ENCODE measurements around the gene PSMB9.

PSMB9 gene

GRCh38 chr6:32838114-32838958, 15.7 kb upstream of the PSMB9 start, which contains the start of gene TAP2:
Gene TAP2, minus strand, starts transcription at chr6:32838739. Its CDS starts 506 bp downstream, at chr6:32838233.
- H3K36me3 ChIP-seq (ENCODE audit: control insufficient read depth, insufficient read depth, low read length): peaks cover 40% of the 10 kb centered on the region
- peak within 1 kb of the TSS; percentile 80 for H3K4me3 ChIP-seq (ENCODE audit: insufficient read depth, low read depth, low read length, poor library complexity, severe bottlenecking)
- peak; percentile 93 to 96 (median 96) for DNase-seq
- H3K9me3 ChIP-seq (ENCODE audit: control insufficient read depth, low read length): no peaks in the 10 kb centered on the region
- H3K27ac ChIP-seq (ENCODE audit: insufficient read depth, low read length, poor library complexity, severe bottlenecking): peak within 1 kb of the TSS; percentile 85
- peaks cover 45% of the 10 kb centered on the region for H3K4me1 ChIP-seq (ENCODE audit: control insufficient read depth, insufficient read depth, low read length, poor library complexity, severe bottlenecking)
- H3K27me3 ChIP-seq (replicated peaks; ENCODE audit: control insufficient read depth, insufficient read depth, low read length, poor library complexity, severe bottlenecking): no peaks in the 10 kb centered on the region

GRCh38 chr6:32839356-32839755, 14.6 kb upstream of the PSMB9 start:
- Histone ChIP-seq H3K36me3 (ENCODE audit: control insufficient read depth, insufficient read depth, low read length) (peaks cover 33% of the 10 kb centered on the region), H3K4me1 (ENCODE audit: control insufficient read depth, insufficient read depth, low read length, poor library complexity, severe bottlenecking) (peaks cover 46% of the 10 kb centered on the region), H3K4me3 (ENCODE audit: insufficient read depth, low read depth, low read length, poor library complexity, severe bottlenecking) (no peak overlapping the region), H3K9me3 (ENCODE audit: control insufficient read depth, low read length) (no peaks in the 10 kb centered on the region), H3K27me3 (replicated peaks; ENCODE audit: control insufficient read depth, insufficient read depth, low read length, poor library complexity, severe bottlenecking) (no peaks in the 10 kb centered on the region), H3K27ac (ENCODE audit: insufficient read depth, low read length, poor library complexity, severe bottlenecking) (no peak overlapping the region)
- DNase-seq: no peak

DNA sequence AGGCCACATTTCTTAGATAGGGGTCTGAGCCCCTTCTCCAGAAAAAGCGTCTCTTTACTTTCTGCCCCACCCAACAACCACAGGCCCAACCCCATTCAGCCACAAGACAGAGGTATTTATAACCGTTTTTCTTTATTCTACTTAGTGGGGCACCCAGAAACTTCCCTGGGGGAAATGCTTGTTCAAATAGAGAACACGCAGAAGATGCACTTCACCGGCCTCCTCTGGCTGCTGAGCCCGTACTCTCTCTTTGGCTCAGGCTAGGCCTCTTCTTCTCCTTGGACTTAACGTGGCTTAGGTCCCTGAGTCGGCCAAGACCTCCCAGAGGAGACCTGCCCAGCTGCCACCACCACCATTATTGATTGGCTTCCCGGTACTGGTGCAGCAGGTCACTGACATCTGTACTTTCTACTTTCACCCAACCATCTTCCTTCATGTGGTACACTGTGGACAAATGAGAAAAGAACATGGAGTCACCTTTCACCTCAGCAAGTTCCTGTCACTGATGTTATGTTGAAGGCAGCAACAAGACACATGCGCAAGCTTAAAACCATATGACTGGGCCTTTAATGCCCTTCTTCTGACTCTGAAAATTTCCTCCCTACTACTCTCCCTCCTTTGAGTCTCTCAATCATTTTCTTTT, 13.3 kb upstream of the PSMB9 start:
- Histone ChIP-seq H3K4me3 (ENCODE audit: insufficient read depth, low read depth, low read length, poor library complexity, severe bottlenecking) (no peak overlapping the region), H3K27me3 (replicated peaks; ENCODE audit: control insufficient read depth, insufficient read depth, low read length, poor library complexity, severe bottlenecking) (no peaks in the 10 kb centered on the region), H3K4me1 (ENCODE audit: control insufficient read depth, insufficient read depth, low read length, poor library complexity, severe bottlenecking) (peaks cover 52% of the 10 kb centered on the region), H3K36me3 (ENCODE audit: control insufficient read depth, insufficient read depth, low read length) (peaks cover 19% of the 10 kb centered on the region), H3K9me3 (ENCODE audit: control insufficient read depth, low read length) (no peaks in the 10 kb centered on the region), H3K27ac (ENCODE audit: insufficient read depth, low read length, poor library complexity, severe bottlenecking) (peak overlapping the region; percentile 54)
- DNase-seq: no peak

- Histone ChIP-seq H3K9me3 (ENCODE audit: control insufficient read depth, low read length) (no peaks in the 10 kb centered on the region), H3K4me1 (ENCODE audit: control insufficient read depth, insufficient read depth, low read length, poor library complexity, severe bottlenecking) (peaks cover 62% of the 10 kb centered on the region), H3K4me3 (ENCODE audit: insufficient read depth, low read depth, low read length, poor library complexity, severe bottlenecking) (peak overlapping the region; percentile 89), H3K27ac (ENCODE audit: insufficient read depth, low read length, poor library complexity, severe bottlenecking) (peak overlapping the region; percentile 96), H3K27me3 (replicated peaks; ENCODE audit: control insufficient read depth, insufficient read depth, low read length, poor library complexity, severe bottlenecking) (no peaks in the 10 kb centered on the region), H3K36me3 (ENCODE audit: control insufficient read depth, insufficient read depth, low read length) (peaks cover 24% of the 10 kb centered on the region)
- no peak for DNase-seq
Observed at GRCh38 chr6:32842021-32842650, 11.9 kb upstream of the PSMB9 start.

DNA sequence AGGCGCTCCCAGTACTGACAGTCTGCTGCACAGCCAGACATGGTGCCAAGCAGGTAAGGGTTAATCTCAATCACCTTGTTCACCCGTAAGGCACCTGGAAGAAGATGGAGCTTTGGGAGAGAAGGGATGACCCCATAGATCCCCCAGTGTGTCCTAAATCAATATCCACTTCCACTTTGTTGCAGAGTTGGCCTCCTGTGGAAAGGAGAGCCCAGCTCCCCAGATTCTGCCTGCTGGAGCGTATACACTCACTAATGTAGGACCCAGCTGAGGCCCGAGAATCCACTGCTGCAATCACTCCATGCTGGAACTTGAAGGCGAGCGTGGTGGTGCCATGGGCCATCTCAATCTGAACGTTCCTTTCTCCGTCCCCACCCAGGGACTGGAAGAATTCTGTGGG, 11.3 kb upstream of the PSMB9 start:
- Histone ChIP-seq H3K4me3 (ENCODE audit: insufficient read depth, low read depth, low read length, poor library complexity, severe bottlenecking) (peak overlapping the region; percentile 89), H3K36me3 (ENCODE audit: control insufficient read depth, insufficient read depth, low read length) (peaks cover 29% of the 10 kb centered on the region), H3K27me3 (replicated peaks; ENCODE audit: control insufficient read depth, insufficient read depth, low read length, poor library complexity, severe bottlenecking) (no peaks in the 10 kb centered on the region), H3K27ac (ENCODE audit: insufficient read depth, low read length, poor library complexity, severe bottlenecking) (peak overlapping the region; percentile 96), H3K9me3 (ENCODE audit: control insufficient read depth, low read length) (no peaks in the 10 kb centered on the region), H3K4me1 (ENCODE audit: control insufficient read depth, insufficient read depth, low read length, poor library complexity, severe bottlenecking) (peaks cover 62% of the 10 kb centered on the region)
- DNase-seq: no peak

- Histone ChIP-seq H3K4me1 (ENCODE audit: control insufficient read depth, insufficient read depth, low read length, poor library complexity, severe bottlenecking) (peaks cover 66% of the 10 kb centered on the region), H3K4me3 (ENCODE audit: insufficient read depth, low read depth, low read length, poor library complexity, severe bottlenecking) (peak overlapping the region; percentile 89), H3K27ac (ENCODE audit: insufficient read depth, low read length, poor library complexity, severe bottlenecking) (peak overlapping the region; percentile 96), H3K27me3 (replicated peaks; ENCODE audit: control insufficient read depth, insufficient read depth, low read length, poor library complexity, severe bottlenecking) (no peaks in the 10 kb centered on the region), H3K36me3 (ENCODE audit: control insufficient read depth, insufficient read depth, low read length) (peaks cover 37% of the 10 kb centered on the region), H3K9me3 (ENCODE audit: control insufficient read depth, low read length) (no peaks in the 10 kb centered on the region)
- no peak for DNase-seq
Observed at GRCh38 chr6:32843331-32843978, 10.5 kb upstream of the PSMB9 start.

GRCh38 chr6:32843979-32844838, 9.8 kb upstream of the PSMB9 start, which contains the start of gene PSMB8:
Gene PSMB8, minus strand, starts transcription at chr6:32844047. Its CDS starts 51 bp downstream, at chr6:32843996.
- Histone ChIP-seq H3K27me3 (replicated peaks; ENCODE audit: control insufficient read depth, insufficient read depth, low read length, poor library complexity, severe bottlenecking) (no peaks in the 10 kb centered on the region), H3K9me3 (ENCODE audit: control insufficient read depth, low read length) (no peaks in the 10 kb centered on the region), H3K36me3 (ENCODE audit: control insufficient read depth, insufficient read depth, low read length) (peaks cover 45% of the 10 kb centered on the region), H3K4me3 (ENCODE audit: insufficient read depth, low read depth, low read length, poor library complexity, severe bottlenecking) (peak within 1 kb of the TSS; percentile 89), H3K27ac (ENCODE audit: insufficient read depth, low read length, poor library complexity, severe bottlenecking) (peak within 1 kb of the TSS; percentile 96), H3K4me1 (ENCODE audit: control insufficient read depth, insufficient read depth, low read length, poor library complexity, severe bottlenecking) (peaks cover 73% of the 10 kb centered on the region)
- peak; percentile 95 to 99 (median 96) for DNase-seq

DNA sequence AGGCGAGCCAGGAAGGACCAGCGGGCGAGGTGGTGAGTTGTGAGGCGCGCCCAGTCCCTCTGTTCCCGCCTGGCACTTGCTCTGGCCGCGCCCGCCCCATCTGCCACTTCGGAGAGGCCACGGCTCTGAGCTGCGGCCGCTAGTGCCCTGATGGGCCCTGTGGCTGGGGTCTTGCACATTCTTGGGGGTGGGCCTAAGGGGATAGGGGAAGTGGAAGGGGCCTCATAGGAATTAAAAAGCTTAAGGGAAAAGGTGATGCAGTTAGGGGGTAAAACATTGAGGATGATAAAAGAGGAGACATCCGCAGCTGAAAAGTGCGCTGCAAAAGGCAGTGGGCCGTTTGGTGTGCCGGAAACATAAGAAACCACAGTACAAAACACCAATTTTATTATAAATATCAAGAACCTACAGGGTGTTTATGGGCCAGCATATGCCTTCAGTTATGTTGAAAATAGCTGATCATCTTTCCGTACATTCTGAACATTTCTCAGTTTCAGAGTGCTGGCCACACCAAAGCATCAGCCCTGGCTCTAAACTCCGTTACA, 9.1 kb upstream of the PSMB9 start:
- Histone ChIP-seq H3K36me3 (ENCODE audit: control insufficient read depth, insufficient read depth, low read length) (peaks cover 48% of the 10 kb centered on the region), H3K9me3 (ENCODE audit: control insufficient read depth, low read length) (no peaks in the 10 kb centered on the region), H3K4me3 (ENCODE audit: insufficient read depth, low read depth, low read length, poor library complexity, severe bottlenecking) (peak overlapping the region; percentile 89), H3K27me3 (replicated peaks; ENCODE audit: control insufficient read depth, insufficient read depth, low read length, poor library complexity, severe bottlenecking) (no peaks in the 10 kb centered on the region), H3K27ac (ENCODE audit: insufficient read depth, low read length, poor library complexity, severe bottlenecking) (peak overlapping the region; percentile 96), H3K4me1 (ENCODE audit: control insufficient read depth, insufficient read depth, low read length, poor library complexity, severe bottlenecking) (peaks cover 78% of the 10 kb centered on the region)
- no peak for DNase-seq
